ENCODE data around the gene RPTOR.
"Not testable (repeated sequence)": the region's sequence is repeated elsewhere in the genome, so short reads cannot be mapped to it uniquely, and the experiment has no call there.

RPTOR gene

GRCh38 chr17:80501741-80502577 lies 42.7 kb upstream of the RPTOR start:
- in situ Hi-C loops (cut with MboI; ENCODE audit: low sequenced_read_pairs, unreplicated experiment), result no loop called here
- no peak for DNase-seq (ENCODE audit: low spot score)
- TF ChIP-seq CTCF (IDR thresholded peaks at IDR 0.05; ENCODE audit: borderline replicate concordance, control extremely low read depth, extremely low read depth, insufficient read depth, missing control alignments), result no peak

- in situ Hi-C loops (cut with MboI; ENCODE audit: low sequenced_read_pairs, unreplicated experiment), result no loop called here
- no peak for DNase-seq (ENCODE audit: low spot score)
- no peak for TF ChIP-seq CTCF (IDR thresholded peaks at IDR 0.05; ENCODE audit: borderline replicate concordance, control extremely low read depth, extremely low read depth, insufficient read depth, missing control alignments)
Observed at GRCh38 chr17:80502578-80502877, 42.1 kb upstream of the RPTOR start.

GRCh38 chr17:80503031-80503430 lies 41.6 kb upstream of the RPTOR start:
- no peak for TF ChIP-seq CTCF (IDR thresholded peaks at IDR 0.05; ENCODE audit: borderline replicate concordance, control extremely low read depth, extremely low read depth, insufficient read depth, missing control alignments)
- in situ Hi-C loops (cut with MboI; ENCODE audit: low sequenced_read_pairs, unreplicated experiment), result no loop called here
- DNase-seq (ENCODE audit: low spot score), result no peak

GRCh38 chr17:80503921-80504320 lies 40.7 kb upstream of the RPTOR start:
- DNase-seq (ENCODE audit: low spot score), result no peak
- in situ Hi-C loops (cut with MboI; ENCODE audit: low sequenced_read_pairs, unreplicated experiment), result no loop called here
- no peak for TF ChIP-seq CTCF (IDR thresholded peaks at IDR 0.05; ENCODE audit: borderline replicate concordance, control extremely low read depth, extremely low read depth, insufficient read depth, missing control alignments)

GRCh38 chr17:80504686-80505413 lies 39.8 kb upstream of the RPTOR start:
- no peak for TF ChIP-seq CTCF (IDR thresholded peaks at IDR 0.05; ENCODE audit: borderline replicate concordance, control extremely low read depth, extremely low read depth, insufficient read depth, missing control alignments)
- no peak for DNase-seq (ENCODE audit: low spot score)
- in situ Hi-C loops (cut with MboI; ENCODE audit: low sequenced_read_pairs, unreplicated experiment), result no loop called here

- DNase-seq (ENCODE audit: low spot score); in situ Hi-C loops (cut with MboI; ENCODE audit: low sequenced_read_pairs, unreplicated experiment): not testable (repeated sequence)
Observed at GRCh38 chr17:80507177-80507576, 37.5 kb upstream of the RPTOR start.

GRCh38 chr17:80507965-80508364 lies 36.7 kb upstream of the RPTOR start:
- in situ Hi-C loops (cut with MboI; ENCODE audit: low sequenced_read_pairs, unreplicated experiment), result no loop called here
- no peak for DNase-seq (ENCODE audit: low spot score)
- no peak for TF ChIP-seq CTCF (IDR thresholded peaks at IDR 0.05; ENCODE audit: borderline replicate concordance, control extremely low read depth, extremely low read depth, insufficient read depth, missing control alignments)

Measured in GM13976 (cell line).